Heart right ventricle (tissue), 16 donors: ENCODE results near the gene TENM4. TPM values are rescaled to one million over a fixed set of nuclear protein-coding genes. Genes with fewer than 3 reads are reported as not detected.

Source experiments
- ATAC-seq, 8 donors: fragments of 200-7000 bp; cut with Tn5 transposase; one replicate each; pipeline ENCODE4 v1.9.1; 2020; ENCODE audit warnings: mild to moderate bottlenecking in 8 of 8, moderate library complexity in 8 of 8, moderate number of reproducible peaks in 1 of 8
- DNase-seq, 2 donors: peaks; one replicate each; pipeline ENCODE4 v3.0.0-alpha.2; 2020
- H3K27ac ChIP-seq, 10 donors: fragments of 200-600 bp; sonication (generic) in 2 of 10; one replicate each; pipeline versions ENCODE4 v1.5.0 to v1.8.0; 2020 to 2022; ENCODE audit warnings: mild to moderate bottlenecking in 3 of 10
- H3K27me3 ChIP-seq, 7 donors: fragments of 200-600 bp; one replicate each; pipeline ENCODE4 v1.8.0; 2021 to 2022; ENCODE audit warnings: mild to moderate bottlenecking in 2 of 7
- H3K36me3 ChIP-seq, 9 donors: fragments of 200-600 bp; sonication (generic) in 1 of 9; one replicate each; pipeline versions ENCODE4 v1.5.0 to v1.8.0; 2020 to 2022; ENCODE audit warnings: mild to moderate bottlenecking in 2 of 9
- H3K4me1 ChIP-seq, 9 donors: fragments of 200-600 bp; sonication (generic) in 1 of 9; one replicate each; pipeline versions ENCODE4 v1.5.0 to v1.8.0; 2020 to 2022; ENCODE audit warnings: mild to moderate bottlenecking in 4 of 9
- H3K4me3 ChIP-seq, 10 donors: fragments of 200-600 bp; sonication (generic) in 2 of 10; one replicate each; pipeline versions ENCODE4 v1.5.0 to v1.8.0; 2020 to 2022; ENCODE audit warnings: mild to moderate bottlenecking in 7 of 10, moderate library complexity in 2 of 10
- H3K9me3 ChIP-seq, 11 donors: fragments of 200-600 bp in 10 of 11; sonication (generic) in 2 of 11; one replicate each; pipeline versions ENCODE4 v1.5.0 to v1.8.0; 2013 to 2022; ENCODE audit warnings: mild to moderate bottlenecking in 2 of 11, control low read depth in 1 of 11, moderate library complexity in 1 of 11
- CTCF ChIP-seq, 9 donors: fragments of 200-600 bp; sonication (generic) in 2 of 9; IDR thresholded peaks; one replicate each; pipeline versions ENCODE4 v1.5.0 to v1.8.0; 2021 to 2022; ENCODE audit warnings: antibody characterized with exemption in 9 of 9, mild to moderate bottlenecking in 5 of 9, moderate library complexity in 1 of 9
- WGBS, 2 donors: extraction: QIAGEN DNeasy Blood & Tissue Kit; methylation state at CpG; one replicate each; pipeline ENCODE4 v1.1.7; 2013; ENCODE audit warnings: inconsistent platforms in 1 of 2; 5-methylcytosine and 5-hydroxymethylcytosine counted together
- intact Hi-C, 10 donors: fragments of 100-400 bp; cut with DNase I; formaldehyde crosslinking; loops; one replicate each; pipeline versions ENCODE4 v1.11.1 to v1.14.2; 2022
- polyA plus RNA-seq, 2 donors: library from polyadenylated mRNA; stranded (reverse); fragments of 200-250 nt; gene quantifications; one replicate each; pipeline ENCODE4 v1.2.3, GENCODE V29; 2013
- total RNA-seq, 10 donors: library from RNA; stranded (reverse); fragmentation: NEBNext Ultra II Directional in 3 of 10; extraction: Animal tissue kit (Norgen Biotek cat#: 25700) in 3 of 10; gene quantifications; one replicate each; pipeline versions ENCODE4 v1.2.1 to v1.2.4, GENCODE V29; 2021 to 2023
- donor health status: Arrhythmogenic right ventricular cardiomyopathy.
- donor health status: ischemic (EF 13 %, LVEDD 7.1; RV severe dilation, severe dysfunction).
- donor health status: healthy with polysubstance abuse.
- donor health status: DM: no; HTN: yes; CAD: no.
- donor health status: DM: no; HTN: no; CAD: no.
- donor health status: ischemic (EF 25% LVEDD 6.9; RV normal size, moderate dysfunction).
- donor health status: ischemic (EF 25% LVEDD 5.7; RV mildly dilated, moderate dysfunction).
- donor health status: healthy.
- donor health status: DM: yes; HTN: yes; CAD: no.
- donor health status: Ischemic cardiomyopathy.
- donor health status: ischemic (EF 35%, LVEDD 5.7; RV mildly dilated, moderate dysfunction).
- donor health status: nonischemic (EF 11% LVEDD 7.7; RV severe dilation, severe dysfunction).
- donor health status: DM: yes; HTN: yes; CAD: no.
- donor health status: PGD.
- donor health status: ischemic (EF 29% LVEDD 5.4; RV normal size, mild dysfunction).
- donor health status: nonischemic (EF 23%, LVEDD 6.1; RV moderate dilation, normal function).

Gene TENM4
- total and polyA plus RNA-seq, 12 donors: 0.10 to 3.6 (median 0.91) TPM

GRCh38 chr11:79273781-79274180 is 167.0 kb downstream of the TENM4 start:
- Histone ChIP-seq H3K4me1 (peaks cover 0 to 16% (median 0%) of the 10 kb centered on the region in 9 donors), H3K27me3 (no peaks in the 10 kb centered on the region), H3K36me3 (no peaks in the 10 kb centered on the region), H3K9me3 (no peaks in the 10 kb centered on the region), H3K4me3 (no peak overlapping the region), H3K27ac (no peak overlapping the region)
- DNase-seq: no peak
- no peak for ATAC-seq
- TF ChIP-seq CTCF (IDR thresholded peaks at IDR 0.05): no peak
- intact Hi-C loops: no loop called here
- WGBS, 2 donors: 85 to 87% methylated on average over 3 of the region's 3 CpGs

GRCh38 chr11:79269611-79270307 is 171.1 kb downstream of the TENM4 start:
- no peaks in the 10 kb centered on the region for H3K9me3 ChIP-seq
- TF ChIP-seq CTCF (IDR thresholded peaks at IDR 0.05): no peak
- DNase-seq (no peak), ATAC-seq (no peak)
- H3K27ac ChIP-seq: no peak overlapping the region
- 70 to 71% methylated on average over 6 of the region's 6 CpGs for WGBS, 2 donors
- no peaks in the 10 kb centered on the region for H3K27me3 ChIP-seq
- intact Hi-C loops: no loop called here
- no peaks in the 10 kb centered on the region for H3K36me3 ChIP-seq
- no peak overlapping the region for H3K4me3 ChIP-seq
- peaks cover 0 to 4% (median 0%) of the 10 kb centered on the region in 9 donors for H3K4me1 ChIP-seq

- Histone ChIP-seq H3K4me1 (peaks cover 0 to 6% (median 0%) of the 10 kb centered on the region in 9 donors), H3K9me3 (no peaks in the 10 kb centered on the region), H3K4me3 (no peak overlapping the region), H3K36me3 (no peaks in the 10 kb centered on the region), H3K27me3 (no peaks in the 10 kb centered on the region), H3K27ac (no peak overlapping the region)
- intact Hi-C loops: no loop called here
- 71 to 82% methylated on average over 1 of the region's 1 CpG for WGBS, 2 donors
- no peak for TF ChIP-seq CTCF (IDR thresholded peaks at IDR 0.05)
- ATAC-seq (no peak), DNase-seq (no peak)
Measured at GRCh38 chr11:79266396-79266795, 174.4 kb downstream of the TENM4 start.

GRCh38 chr11:79265756-79266322 is 175.0 kb downstream of the TENM4 start:
- Histone ChIP-seq H3K4me1 (peaks cover 0 to 6% (median 0%) of the 10 kb centered on the region in 9 donors), H3K27me3 (no peaks in the 10 kb centered on the region), H3K4me3 (no peak overlapping the region), H3K27ac (no peak overlapping the region), H3K36me3 (no peaks in the 10 kb centered on the region), H3K9me3 (no peaks in the 10 kb centered on the region)
- DNase-seq: no peak
- ATAC-seq: peak in 1 of 8 donors; percentile 52
- TF ChIP-seq CTCF (IDR thresholded peaks at IDR 0.05): no peak
- 68 to 78% methylated on average over 4 of the region's 4 CpGs for WGBS, 2 donors
- intact Hi-C loops: no loop called here
